Muscle of leg (tissue), 11 donors: ENCODE measurements around the gene CHST11. TPM values are rescaled to one million over a fixed set of nuclear protein-coding genes. Genes with fewer than 3 reads are reported as not detected.

Experiments used
- DNase-seq: peaks from one replicate; pipeline ENCODE4 v3.0.0; 2013
- H3K27ac ChIP-seq: one replicate; pipeline ENCODE4 v1.5.1; 2013; ENCODE audit warnings: mild to moderate bottlenecking, low read length, control low read depth
- H3K27me3 ChIP-seq: one replicate; pipeline ENCODE4 v1.6.1; 2013; ENCODE audit warnings: low read length; ENCODE audit not compliant: control insufficient read depth, insufficient read depth
- H3K36me3 ChIP-seq: one replicate; pipeline ENCODE4 v1.6.1; 2013; ENCODE audit warnings: low read length; ENCODE audit not compliant: control insufficient read depth, insufficient read depth
- H3K4me1 ChIP-seq: one replicate; pipeline ENCODE4 v1.6.1; 2013; ENCODE audit warnings: low read length; ENCODE audit not compliant: control insufficient read depth, insufficient read depth
- H3K4me3 ChIP-seq: one replicate; pipeline ENCODE4 v1.5.1; 2013; ENCODE audit warnings: low read length, control low read depth
- H3K9me3 ChIP-seq: replicated peaks from 2 replicates; pipeline ENCODE4 v1.6.1; 2013; ENCODE audit warnings: low read depth, low read length; ENCODE audit not compliant: control insufficient read depth
- WGBS: methylation state at CpG from one replicate; pipeline ENCODE4 v1.1.5; 2013; ENCODE audit warnings: missing lambda C conversion rate; ENCODE audit not compliant: insufficient coverage; 5-methylcytosine and 5-hydroxymethylcytosine counted together
- polyA plus RNA-seq, 8 donors: library from polyadenylated mRNA; unstranded; fragments of 120-200 nt; gene quantifications; one replicate each; pipeline versions ENCODE4 v1.2.1 to v1.2.3, GENCODE V29; 2013; ENCODE audit warnings: inconsistent platforms in 1 of 8, low replicate concordance in 1 of 8; ENCODE audit not compliant: insufficient read length in 8 of 8, insufficient read depth in 1 of 8
- total RNA-seq: library from RNA; stranded (reverse); fragments of 120-200 nt; gene quantifications from one replicate; pipeline ENCODE4 v1.2.4, GENCODE V29; 2013

CHST11 gene
- total and polyA plus RNA-seq, 9 donors, result 1.1 to 3.9 (median 2.3) TPM

- no peak overlapping the region for H3K27ac ChIP-seq
- WGBS, result 100% methylated on average over 1 of the region's 3 CpGs
These were observed 50.9 kb downstream of the CHST11 start for GRCh38 chr12:104507672-104508071.

GRCh38 chr12:104508752-104509446, 52.2 kb downstream of the CHST11 start:
- no peak for DNase-seq
- Histone ChIP-seq H3K9me3 (no peaks in the 10 kb centered on the region), H3K36me3 (no peaks in the 10 kb centered on the region), H3K4me1 (peaks cover 13% of the 10 kb centered on the region), H3K27me3 (peaks cover 4% of the 10 kb centered on the region), H3K4me3 (no peak overlapping the region), H3K27ac (no peak overlapping the region)
- WGBS, result 100% methylated on average over 2 of the region's 2 CpGs

More at GRCh38 chr12:104507672-104508071, 50.9 kb downstream of the CHST11 start:
- peaks cover 4% of the 10 kb centered on the region for H3K27me3 ChIP-seq
- no peaks in the 10 kb centered on the region for H3K36me3 ChIP-seq
- H3K9me3 ChIP-seq, result no peaks in the 10 kb centered on the region
- H3K4me3 ChIP-seq, result no peak overlapping the region
- H3K4me1 ChIP-seq, result peaks cover 13% of the 10 kb centered on the region
- no peak for DNase-seq

DNA sequence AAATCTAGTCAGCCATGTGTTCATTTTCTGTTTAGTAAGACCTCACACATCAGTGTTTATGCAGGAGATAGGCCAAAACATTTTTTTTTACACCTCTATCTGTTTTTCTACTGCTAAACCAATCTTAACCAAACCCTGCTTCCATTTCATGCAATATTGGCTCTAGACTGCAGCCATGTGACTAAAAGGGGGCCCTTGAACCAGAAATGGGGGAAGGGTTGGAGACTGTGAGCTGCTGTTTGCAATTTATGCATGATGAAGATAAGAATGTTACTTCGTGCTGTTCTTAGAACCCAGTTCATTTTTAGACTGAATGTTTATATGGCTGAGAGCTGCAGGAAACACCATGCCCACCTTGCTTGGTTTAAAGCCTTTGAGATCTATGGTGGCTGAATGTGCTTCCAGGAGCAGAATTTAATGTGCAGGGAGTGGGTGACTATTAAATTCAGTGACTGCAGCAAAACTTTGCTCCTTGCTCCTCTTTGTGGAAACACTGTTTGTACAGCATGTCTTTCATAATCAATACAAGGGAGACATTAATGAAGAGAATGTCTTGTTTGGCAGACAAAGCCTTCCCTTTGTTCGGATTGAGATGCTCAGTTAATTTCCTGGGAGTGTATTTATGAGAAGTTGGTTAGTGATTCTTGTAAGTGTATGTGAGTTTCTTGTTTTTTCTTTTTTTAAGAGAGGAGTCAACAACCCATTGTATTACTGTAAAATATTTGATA, 53.6 kb downstream of the CHST11 start:
- Histone ChIP-seq H3K9me3 (no peaks in the 10 kb centered on the region), H3K4me3 (no peak overlapping the region), H3K4me1 (peaks cover 13% of the 10 kb centered on the region), H3K27me3 (peaks cover 4% of the 10 kb centered on the region), H3K27ac (no peak overlapping the region), H3K36me3 (no peaks in the 10 kb centered on the region)
- WGBS, result 50% methylated on average over 1 of the region's 2 CpGs
- no peak for DNase-seq

DNA sequence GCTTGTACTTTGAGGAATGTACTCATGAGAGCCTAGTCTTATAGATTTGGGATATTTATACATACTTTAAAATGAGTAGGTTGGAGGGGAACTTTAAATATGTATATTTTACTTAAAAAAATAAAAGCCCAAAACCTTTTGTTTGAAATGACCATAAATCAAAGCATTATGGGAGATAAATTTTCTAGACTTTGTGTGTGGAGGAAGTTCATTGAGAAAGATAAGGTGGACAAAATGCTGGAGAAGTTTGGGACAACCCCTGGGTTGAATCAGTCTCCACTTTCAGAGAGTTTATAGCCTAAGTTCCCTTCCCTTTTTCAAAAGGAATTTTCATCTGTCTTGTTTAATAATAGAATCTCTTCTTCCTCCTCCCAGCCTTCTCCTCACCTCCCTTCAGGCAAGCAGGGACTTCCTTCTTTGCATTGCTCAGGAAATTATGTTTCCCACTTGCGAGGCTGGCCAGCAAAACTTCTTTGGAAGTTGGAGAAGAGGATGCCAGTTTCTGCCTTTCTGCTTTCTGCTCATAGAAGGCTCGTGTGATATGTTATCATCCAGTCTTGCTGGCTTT, 54.2 kb downstream of the CHST11 start:
- Histone ChIP-seq H3K4me1 (peaks cover 13% of the 10 kb centered on the region), H3K27ac (no peak overlapping the region), H3K36me3 (no peaks in the 10 kb centered on the region), H3K27me3 (peaks cover 4% of the 10 kb centered on the region), H3K9me3 (no peaks in the 10 kb centered on the region), H3K4me3 (no peak overlapping the region)
- WGBS, result no CpG with 5 or more reads among the region's 2 CpGs
- no peak for DNase-seq

DNA sequence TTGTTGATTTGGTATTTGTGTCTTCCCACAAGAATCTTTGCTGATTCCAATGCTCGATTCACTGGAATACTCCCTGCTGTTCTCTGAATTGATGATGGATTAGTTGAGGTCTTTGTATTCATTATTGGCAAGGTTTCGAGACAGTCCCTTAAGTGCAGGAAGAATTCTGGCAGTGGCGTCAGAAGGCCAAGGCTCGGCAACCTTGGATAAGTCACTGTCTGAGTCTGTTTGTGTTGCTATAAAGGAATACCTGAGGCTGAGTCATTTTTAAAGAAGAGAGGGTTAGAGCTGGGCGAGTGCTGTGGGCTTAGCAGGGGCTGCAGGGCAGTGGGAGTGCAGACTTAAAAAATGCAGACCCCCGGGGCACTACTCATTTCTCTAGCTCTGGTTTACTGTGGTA, 56.9 kb downstream of the CHST11 start:
- H3K4me3 ChIP-seq, result no peak overlapping the region

GRCh38 chr12:104514092-104514810, 57.5 kb downstream of the CHST11 start:
- Histone ChIP-seq H3K9me3 (no peaks in the 10 kb centered on the region), H3K27me3 (no peaks in the 10 kb centered on the region), H3K36me3 (no peaks in the 10 kb centered on the region), H3K4me3 (no peak overlapping the region), H3K27ac (no peak overlapping the region), H3K4me1 (peaks cover 3% of the 10 kb centered on the region)
- 93% methylated on average over 8 of the region's 9 CpGs for WGBS
- no peak for DNase-seq

More for the DNA sequence above, 56.9 kb downstream of the CHST11 start:
- WGBS, result 69% methylated on average over 6 of the region's 6 CpGs
- no peak overlapping the region for H3K27ac ChIP-seq
- no peak for DNase-seq
- H3K27me3 ChIP-seq, result no peaks in the 10 kb centered on the region
- H3K4me1 ChIP-seq, result peaks cover 2% of the 10 kb centered on the region
- no peaks in the 10 kb centered on the region for H3K9me3 ChIP-seq
- no peaks in the 10 kb centered on the region for H3K36me3 ChIP-seq

DNA sequence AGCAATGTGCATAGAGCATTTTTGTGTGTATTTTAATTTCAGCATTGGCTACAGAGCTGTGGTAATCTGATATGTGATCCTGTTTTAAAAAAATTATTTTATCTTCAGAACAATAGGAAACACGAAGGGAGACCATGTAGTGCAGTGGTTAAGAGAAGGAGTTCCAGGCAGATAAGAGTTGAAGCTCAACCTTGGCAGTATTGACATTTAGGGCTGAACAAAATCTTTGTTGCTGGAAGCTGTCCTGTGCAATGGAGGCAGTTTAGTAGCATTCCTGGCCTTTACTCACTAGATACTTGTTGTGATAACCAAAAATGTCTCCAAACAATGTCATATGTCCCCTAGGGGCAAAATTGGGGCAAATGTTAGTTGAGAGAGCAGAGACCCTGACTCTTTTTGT, 59.2 kb downstream of the CHST11 start:
- Histone ChIP-seq H3K27me3 (no peaks in the 10 kb centered on the region), H3K4me3 (no peak overlapping the region), H3K27ac (no peak overlapping the region), H3K9me3 (no peaks in the 10 kb centered on the region), H3K36me3 (no peaks in the 10 kb centered on the region), H3K4me1 (peaks cover 15% of the 10 kb centered on the region)
- WGBS, result no CpG with 5 or more reads among the region's 1 CpG
- no peak for DNase-seq

DNA sequence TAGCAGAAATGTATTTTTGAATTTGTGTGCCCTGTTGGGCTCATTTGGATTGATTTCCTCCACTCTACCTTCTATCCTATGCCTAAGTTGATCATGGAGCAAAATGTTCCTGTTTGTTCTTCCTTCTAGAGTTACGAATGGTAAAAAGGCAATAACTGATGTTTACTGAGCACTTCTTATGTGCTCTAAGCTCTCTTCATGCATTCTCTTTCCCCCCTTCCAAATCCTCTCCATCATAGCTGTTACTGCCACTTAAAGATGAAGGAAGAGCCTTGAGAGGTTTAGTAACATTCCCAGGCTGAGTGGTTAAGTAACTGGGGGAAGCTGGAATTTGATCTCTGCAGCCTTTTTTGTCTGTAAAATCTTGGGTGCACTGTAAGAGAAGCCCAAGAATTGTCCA, 60.1 kb downstream of the CHST11 start:
- no peak for DNase-seq
- Histone ChIP-seq H3K36me3 (no peaks in the 10 kb centered on the region), H3K27me3 (no peaks in the 10 kb centered on the region), H3K4me3 (no peak overlapping the region), H3K9me3 (no peaks in the 10 kb centered on the region), H3K4me1 (peaks cover 13% of the 10 kb centered on the region), H3K27ac (no peak overlapping the region)
- no CpG with 5 or more reads among the region's 1 CpG for WGBS

- whole genome bisulfite sequencing, result 93% methylated on average over 7 of the region's 10 CpGs
These were observed 61.1 kb downstream of the CHST11 start for GRCh38 chr12:104517880-104518279.

More at GRCh38 chr12:104517880-104518279, 61.1 kb downstream of the CHST11 start:
- H3K9me3 ChIP-seq, result no peaks in the 10 kb centered on the region
- H3K27me3 ChIP-seq, result no peaks in the 10 kb centered on the region
- H3K27ac ChIP-seq, result no peak overlapping the region
- DNase-seq, result no peak
- H3K4me3 ChIP-seq, result no peak overlapping the region
- no peaks in the 10 kb centered on the region for H3K36me3 ChIP-seq
- H3K4me1 ChIP-seq, result peaks cover 13% of the 10 kb centered on the region
